GM12801 (cell line): ENCODE results near the gene IQSEC3.
"Not testable (repeated sequence)": the region's sequence is repeated elsewhere in the genome, so short reads cannot be mapped to it uniquely, and the experiment has no call there.

Experiments
- CTCF ChIP-seq: IDR thresholded peaks from one replicate; pipeline ENCODE4 v1.5.1; 2011; ENCODE audit warnings: control low read depth; ENCODE audit not compliant: insufficient read length; ENCODE audit errors: extremely low read depth

Gene IQSEC3

GRCh38 chr12:66428-66781 lies at the start of gene IQSEC3:
IQSEC3 (plus strand) TSS chr12:66767; CDS start chr12:66883, 116 bp downstream.
- TF ChIP-seq CTCF, result not testable (repeated sequence)

- TF ChIP-seq CTCF, result no peak
Observed at GRCh38 chr12:20757-21156, 45.8 kb upstream of the IQSEC3 start.

GRCh38 chr12:21301-22189 lies 45.0 kb upstream of the IQSEC3 start:
- TF ChIP-seq CTCF, result no peak

GRCh38 chr12:22190-22529 lies 44.4 kb upstream of the IQSEC3 start:
- no peak for TF ChIP-seq CTCF

- no peak for TF ChIP-seq CTCF
Observed at GRCh38 chr12:22530-23201, 43.9 kb upstream of the IQSEC3 start.

- TF ChIP-seq CTCF, result no peak
Observed at GRCh38 chr12:53735-54730, 12.5 kb upstream of the IQSEC3 start.
